CD4-positive, CD25-positive, alpha-beta regulatory T cell (primary cell): Measurements from ENCODE around the gene PRSS21. TPM values are rescaled to one million over a fixed set of nuclear protein-coding genes. Genes with fewer than 3 reads are reported as not detected.

ENCODE experiments used
- ATAC-seq, 2 donors: fragments of 150-1000 bp; cut with Tn5 transposase; one replicate each; pipeline ENCODE4 v1.10.0; 2021; ENCODE audit warnings: low read depth in 2 of 2, moderate number of reproducible peaks in 2 of 2, moderate library complexity in 1 of 2
- DNase-seq, 3 donors: peaks; one replicate each; pipeline versions ENCODE4 v3.0.0 to v3.0.0-alpha.2; 2012 to 2022; ENCODE audit warnings: mixed read lengths in 1 of 3
- H3K27ac ChIP-seq: one replicate; pipeline ENCODE4 v1.7.0; 2013; ENCODE audit warnings: mild to moderate bottlenecking, low read length; ENCODE audit not compliant: insufficient read depth, poor library complexity, severe bottlenecking
- H3K27me3 ChIP-seq: one replicate; pipeline ENCODE4 v1.7.0; 2013; ENCODE audit warnings: low read length; ENCODE audit not compliant: control insufficient read depth, insufficient read depth
- H3K36me3 ChIP-seq: one replicate; pipeline ENCODE4 v1.7.0; 2013; ENCODE audit warnings: mild to moderate bottlenecking, low read length, moderate library complexity; ENCODE audit not compliant: control insufficient read depth, insufficient read depth
- H3K4me1 ChIP-seq: 2 replicates; pipeline ENCODE4 v1.7.0; 2013; ENCODE audit warnings: mild to moderate bottlenecking, low read length; ENCODE audit not compliant: insufficient read depth, control insufficient read depth, poor library complexity, severe bottlenecking
- H3K4me3 ChIP-seq: one replicate; pipeline ENCODE4 v1.7.0; 2013; ENCODE audit warnings: low read depth, mild to moderate bottlenecking, low read length, moderate library complexity
- H3K9me3 ChIP-seq, 2 experiments: 1 replicate in 1 of 2; 2 replicates in 1 of 2; pipeline ENCODE4 v1.7.0; 2013; ENCODE audit warnings: low read length in 2 of 2, mild to moderate bottlenecking in 1 of 2, moderate library complexity in 1 of 2; ENCODE audit not compliant: control insufficient read depth in 2 of 2
- H3K27ac Mint-ChIP-seq, 3 donors: one replicate each; pipeline ENCODE4 v1.8.0; 2020 to 2022; ENCODE audit warnings: mild to moderate bottlenecking in 3 of 3, mixed read lengths in 3 of 3, moderate library complexity in 2 of 3
- H3K27me3 Mint-ChIP-seq: one replicate; pipeline ENCODE4 v1.8.0; 2022; ENCODE audit warnings: mild to moderate bottlenecking, mixed read lengths
- H3K36me3 Mint-ChIP-seq: one replicate; pipeline ENCODE4 v1.8.0; 2020; ENCODE audit warnings: mixed read lengths
- H3K4me1 Mint-ChIP-seq, 4 donors: one replicate each; pipeline ENCODE4 v1.8.0; 2020 to 2022; ENCODE audit warnings: mixed read lengths in 4 of 4, mild to moderate bottlenecking in 1 of 4
- H3K4me3 Mint-ChIP-seq, 4 donors: one replicate each; pipeline ENCODE4 v1.8.0; 2020 to 2022; ENCODE audit warnings: mild to moderate bottlenecking in 4 of 4, mixed read lengths in 4 of 4, moderate library complexity in 3 of 4
- H3K9me3 Mint-ChIP-seq, 7 donors: one replicate each; pipeline ENCODE4 v1.8.0; 2020 to 2022; ENCODE audit warnings: mixed read lengths in 7 of 7, mild to moderate bottlenecking in 3 of 7, moderate library complexity in 2 of 7
- polyA plus RNA-seq, 4 donors: library from polyadenylated mRNA; unstranded; fragments of 300-500 nt; fragmentation: Illumina TruSeq; gene quantifications; one replicate each; pipeline ENCODE4 v1.2.3, GENCODE V29; 2021
- total RNA-seq: library from RNA; stranded (reverse); gene quantifications from one replicate; pipeline ENCODE4 v1.2.3, GENCODE V29; 2022

Gene PRSS21
- total and polyA plus RNA-seq, 5 donors from 2014 or later: 0.43 to 8.4 (median 4.1) TPM; not detected in 1

DNA sequence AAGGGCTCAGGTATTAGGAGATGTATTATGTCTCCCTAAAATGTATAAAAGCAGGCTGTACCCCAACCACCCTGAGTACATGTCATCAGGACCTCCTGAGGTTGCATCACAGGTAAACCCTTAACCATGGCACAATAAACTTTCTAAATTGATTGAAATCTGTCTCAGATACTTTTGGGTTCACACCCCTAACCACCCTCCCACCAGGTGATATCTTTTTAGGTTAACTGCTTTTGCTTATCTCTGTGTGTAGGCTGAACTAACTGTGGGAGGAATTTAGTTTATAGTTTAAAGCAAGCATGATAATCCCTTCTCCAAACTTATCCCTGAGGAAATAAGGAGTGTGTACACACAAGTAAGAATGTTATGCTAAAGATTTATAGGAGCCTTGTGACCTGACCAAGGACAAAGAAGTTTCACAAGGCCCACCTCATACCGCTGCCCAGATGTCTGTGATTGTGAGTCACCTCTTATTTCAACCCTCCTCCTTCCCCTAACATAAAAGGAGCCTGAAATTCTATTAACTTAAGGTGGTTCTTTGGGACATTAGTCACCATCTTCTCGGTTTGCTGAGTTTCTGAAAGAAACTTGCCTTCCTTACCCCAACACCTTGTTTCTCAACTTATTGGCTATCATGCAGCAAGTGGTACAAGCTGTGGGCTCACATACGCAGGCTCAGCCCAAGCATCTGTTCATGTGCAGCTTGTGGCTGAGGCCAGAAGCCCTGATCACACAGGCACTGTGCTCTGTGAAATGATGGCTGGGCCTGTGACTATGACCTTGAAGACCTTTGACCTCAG lies 29.7 kb downstream of the PRSS21 start:
- peak in 1 of 2 donors; percentile 11 for ATAC-seq
- Mint-ChIP-seq H3K27me3 (peaks cover 21% of the 10 kb centered on the region), H3K36me3 (no peaks in the 10 kb centered on the region), H3K4me1 (peaks cover 0 to 23% (median 7%) of the 10 kb centered on the region in 4 donors), H3K9me3 (no peaks in the 10 kb centered on the region), H3K4me3 (no peak overlapping the region), H3K27ac (no peak overlapping the region)
- Histone ChIP-seq H3K36me3 (no peaks in the 10 kb centered on the region), H3K9me3 (no peaks in the 10 kb centered on the region), H3K4me1 (peaks cover 11% of the 10 kb centered on the region), H3K27me3 (no peaks in the 10 kb centered on the region), H3K4me3 (no peak overlapping the region), H3K27ac (no peak overlapping the region)
- no peak for DNase-seq

DNA sequence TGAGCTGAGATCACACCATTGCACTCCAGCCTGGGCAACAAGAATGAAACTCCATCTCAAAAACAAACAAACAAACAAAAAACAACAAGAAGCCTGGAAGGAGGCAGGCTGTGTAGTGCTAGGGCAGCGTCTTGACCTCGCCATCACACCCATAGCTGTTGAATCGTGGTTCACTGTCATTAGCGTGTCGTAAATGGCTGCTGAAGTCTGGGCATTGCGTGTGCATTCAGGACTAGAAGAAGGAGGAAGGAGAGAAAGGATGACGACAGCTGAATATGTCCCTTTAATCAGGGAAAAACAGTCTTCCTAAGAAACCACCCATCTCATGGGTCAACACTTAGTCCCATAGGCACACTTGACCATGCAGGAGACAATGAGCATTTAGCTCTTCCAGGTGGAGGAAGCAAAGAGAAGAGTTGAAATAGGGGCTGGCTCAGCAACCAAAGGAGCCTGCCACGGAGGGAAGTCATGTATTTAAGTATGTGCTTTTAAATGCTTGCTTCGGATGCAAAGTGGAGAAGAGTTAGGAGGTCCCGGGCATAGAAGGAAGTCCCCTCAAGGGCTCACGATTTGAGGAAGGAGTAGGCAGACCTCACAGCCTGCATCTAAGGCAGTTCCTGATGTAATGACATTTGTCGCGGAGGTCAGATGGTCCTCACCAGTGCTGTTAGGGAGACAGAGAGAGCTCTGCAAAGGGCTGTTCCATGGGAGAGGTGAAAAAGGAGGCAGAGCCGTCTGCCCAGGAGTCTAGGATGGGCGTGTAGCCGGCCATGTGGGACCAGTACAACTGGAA lies 32.1 kb downstream of the PRSS21 start:
- Mint-ChIP-seq H3K4me3 (peak overlapping the region in 1 of 4 donors; percentile 27), H3K4me1 (peaks cover 0 to 4% (median under 1%) of the 10 kb centered on the region in 4 donors), H3K9me3 (peaks cover 0 to 3% (median 0%) of the 10 kb centered on the region in 7 donors), H3K36me3 (peaks cover under 1% of the 10 kb centered on the region), H3K27me3 (peaks cover 22% of the 10 kb centered on the region), H3K27ac (peak overlapping the region in 2 of 3 donors; percentile 62 to 77)
- no peak overlapping the region for H3K27ac ChIP-seq
- no peaks in the 10 kb centered on the region for H3K36me3 ChIP-seq
- H3K9me3 ChIP-seq: peaks cover 0 to 3% of the 10 kb centered on the region in 2 experiments
- no peak for ATAC-seq
- no peak overlapping the region for H3K4me3 ChIP-seq
- H3K27me3 ChIP-seq: no peaks in the 10 kb centered on the region
- H3K4me1 ChIP-seq: no peaks in the 10 kb centered on the region
- no peak for DNase-seq

DNA sequence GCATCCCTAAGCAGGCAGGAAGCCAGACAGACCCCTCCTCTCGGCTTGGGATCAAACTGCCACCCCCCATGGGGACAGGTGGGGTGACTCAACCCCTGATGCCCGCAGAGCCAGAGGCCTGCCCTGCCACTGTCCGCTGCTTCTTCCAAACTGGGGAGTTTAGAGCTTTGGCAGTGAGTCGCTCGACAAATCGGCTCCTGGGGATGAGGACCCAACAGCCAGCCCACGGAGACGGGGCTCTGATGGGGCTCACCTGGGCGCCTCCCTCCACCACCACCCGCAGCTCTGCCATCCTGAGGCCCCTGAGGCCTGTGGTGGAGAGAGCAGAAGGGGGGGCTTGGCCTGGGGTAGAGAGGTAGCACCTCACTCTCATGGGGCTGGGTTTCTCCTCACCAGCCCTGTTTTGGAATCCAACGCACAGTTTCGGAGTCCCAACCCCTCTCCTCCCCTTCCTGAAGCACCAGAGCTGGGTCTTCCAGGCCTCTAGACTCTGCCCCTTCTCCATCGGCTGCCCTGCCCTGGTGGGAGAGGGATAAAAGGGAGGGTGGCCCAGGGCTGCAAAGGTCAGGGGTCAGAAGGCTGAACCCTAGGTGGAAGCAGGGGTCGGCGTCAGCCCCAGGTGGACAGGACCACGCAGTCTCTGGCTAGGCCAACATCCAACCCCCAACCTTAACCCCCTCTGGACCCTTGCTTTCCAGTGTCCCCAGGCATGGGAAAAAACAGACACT lies 35.1 kb downstream of the PRSS21 start:
- H3K36me3 ChIP-seq: no peaks in the 10 kb centered on the region
- no peaks in the 10 kb centered on the region for H3K4me1 ChIP-seq
- Mint-ChIP-seq H3K9me3 (peaks cover 0 to 9% (median 6%) of the 10 kb centered on the region in 7 donors), H3K4me1 (no peaks in the 10 kb centered on the region), H3K4me3 (no peak overlapping the region), H3K36me3 (peaks cover 6% of the 10 kb centered on the region), H3K27ac (no peak overlapping the region), H3K27me3 (peaks cover 27% of the 10 kb centered on the region)
- H3K9me3 ChIP-seq: peaks cover 2 to 10% of the 10 kb centered on the region in 2 experiments
- no peak overlapping the region for H3K27ac ChIP-seq
- DNase-seq (no peak), ATAC-seq (no peak)
- no peak overlapping the region for H3K4me3 ChIP-seq
- no peaks in the 10 kb centered on the region for H3K27me3 ChIP-seq

DNA sequence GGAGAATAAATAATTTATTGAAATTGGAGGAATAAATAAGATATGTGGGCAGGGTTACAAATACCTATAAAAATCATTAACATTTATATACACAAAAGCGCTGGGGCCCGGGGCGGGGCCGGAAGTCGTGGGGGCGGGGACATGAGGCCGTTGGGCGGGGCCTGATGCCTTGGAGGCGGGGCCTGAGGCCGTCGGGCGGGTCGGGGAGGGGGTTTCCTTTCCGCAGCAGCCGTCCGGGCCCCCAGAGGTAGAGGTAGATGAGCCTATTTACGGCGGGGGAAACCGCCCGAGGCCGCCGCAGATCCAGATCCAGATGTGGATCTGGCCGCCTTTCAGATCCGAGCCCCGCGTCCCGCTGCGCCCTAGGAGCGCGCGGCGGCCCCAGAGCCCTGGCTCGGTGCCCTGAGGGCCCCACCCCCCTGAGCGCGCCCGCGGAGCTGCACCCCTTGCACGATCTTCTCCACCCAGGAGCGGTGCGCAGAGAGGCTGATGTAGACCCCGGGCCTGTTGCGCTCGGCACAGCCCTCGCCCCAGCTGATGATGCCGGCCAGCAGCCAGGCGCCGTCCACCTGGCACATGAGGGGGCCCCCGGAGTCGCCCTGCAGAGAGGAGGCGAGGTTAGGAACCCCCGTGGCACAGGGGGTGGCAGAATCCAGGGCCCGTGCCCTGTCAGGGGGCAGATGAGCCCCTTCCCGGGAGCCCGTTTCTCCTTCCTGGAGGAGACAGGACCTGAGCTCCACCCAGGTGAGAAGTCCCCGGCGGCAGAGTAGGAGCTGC lies 35.9 kb downstream of the PRSS21 start:
- Mint-ChIP-seq H3K27me3 (peaks cover 32% of the 10 kb centered on the region), H3K36me3 (peaks cover 6% of the 10 kb centered on the region)
- no peak for DNase-seq

DNA sequence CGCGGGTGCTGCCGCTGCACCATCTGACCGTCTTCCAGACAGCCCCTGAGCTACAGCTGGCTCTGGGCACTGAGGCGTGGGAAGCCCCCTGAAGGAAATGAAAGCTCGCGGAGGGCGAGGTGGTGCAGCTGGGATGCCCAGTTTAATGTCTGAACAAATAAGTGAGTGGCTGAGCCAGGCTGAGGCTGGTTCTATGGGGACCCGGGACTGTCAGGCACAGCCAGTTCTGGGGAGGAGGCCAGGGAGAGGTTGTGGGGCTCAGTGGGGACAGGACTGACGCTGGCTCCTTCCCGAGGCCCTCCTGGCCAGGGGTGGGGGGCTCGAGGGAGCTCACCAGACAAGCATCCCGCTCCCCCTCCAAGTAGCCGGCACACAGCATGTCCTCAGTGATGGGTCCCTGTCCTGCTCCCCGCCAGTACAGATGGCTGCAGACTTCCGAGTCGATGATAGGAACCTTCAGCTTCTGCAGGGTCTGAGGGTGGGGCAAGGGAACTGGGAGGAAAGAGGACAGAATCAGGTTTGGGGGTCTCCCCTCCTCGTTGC lies 36.6 kb downstream of the PRSS21 start:
- H3K36me3 Mint-ChIP-seq: peaks cover 6% of the 10 kb centered on the region
- DNase-seq (no peak), ATAC-seq (no peak)
- H3K27me3 Mint-ChIP-seq: peaks cover 27% of the 10 kb centered on the region
- H3K9me3 Mint-ChIP-seq: peaks cover 0 to 9% (median 6%) of the 10 kb centered on the region in 7 donors
- Histone ChIP-seq H3K27me3 (no peaks in the 10 kb centered on the region), H3K36me3 (no peaks in the 10 kb centered on the region), H3K27ac (no peak overlapping the region), H3K4me3 (no peak overlapping the region), H3K9me3 (peaks cover 2 to 10% of the 10 kb centered on the region in 2 experiments), H3K4me1 (peaks cover 13% of the 10 kb centered on the region)
- peaks cover 0 to 5% (median under 1%) of the 10 kb centered on the region in 4 donors for H3K4me1 Mint-ChIP-seq
- H3K27ac Mint-ChIP-seq: no peak overlapping the region
- no peak overlapping the region for H3K4me3 Mint-ChIP-seq

More for the DNA sequence above, 35.9 kb downstream of the PRSS21 start:
- H3K36me3 ChIP-seq: no peaks in the 10 kb centered on the region
- Mint-ChIP-seq H3K9me3 (peaks cover 0 to 9% (median 6%) of the 10 kb centered on the region in 7 donors), H3K4me3 (no peak overlapping the region), H3K27ac (no peak overlapping the region), H3K4me1 (peaks cover 0 to 4% (median under 1%) of the 10 kb centered on the region in 4 donors)
- H3K4me1 ChIP-seq: peaks cover 6% of the 10 kb centered on the region
- peaks cover 2 to 10% of the 10 kb centered on the region in 2 experiments for H3K9me3 ChIP-seq
- H3K27ac ChIP-seq: no peak overlapping the region
- no peaks in the 10 kb centered on the region for H3K27me3 ChIP-seq
- no peak for ATAC-seq
- H3K4me3 ChIP-seq: no peak overlapping the region

DNA sequence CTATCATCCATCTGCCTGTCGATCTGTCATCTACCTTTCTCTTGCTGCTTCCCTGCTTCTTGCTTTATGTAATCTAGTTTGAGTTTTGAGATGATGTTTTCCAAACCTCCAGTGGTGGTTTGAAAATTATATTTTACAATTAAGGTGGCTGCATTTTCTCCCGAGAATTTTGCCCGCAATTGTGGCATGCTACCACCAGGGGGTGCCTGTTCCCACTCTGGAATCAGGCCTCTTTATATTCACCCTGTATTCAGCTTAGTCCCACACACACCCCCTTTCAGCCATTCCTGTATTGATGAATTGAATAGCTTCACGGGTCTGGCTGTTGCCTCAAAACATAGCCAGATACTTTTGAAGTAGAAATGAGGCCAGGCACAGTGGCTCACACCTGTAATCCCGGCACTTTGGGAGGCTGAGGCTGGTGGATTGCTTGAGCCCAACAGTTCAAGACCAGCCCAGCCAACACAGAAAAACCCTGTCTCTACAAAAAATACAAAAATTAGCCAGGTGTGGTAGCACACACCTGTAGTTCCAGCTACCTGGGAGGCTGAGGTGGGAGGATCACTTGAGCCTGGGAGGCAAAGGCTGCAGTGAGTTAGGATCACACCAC lies 37.8 kb downstream of the PRSS21 start:
- Mint-ChIP-seq H3K27me3 (peaks cover 22% of the 10 kb centered on the region), H3K27ac (peak overlapping the region in 1 of 3 donors; percentile 28), H3K9me3 (peaks cover 0 to 9% (median 6%) of the 10 kb centered on the region in 7 donors), H3K36me3 (peaks cover 6% of the 10 kb centered on the region), H3K4me1 (peaks cover 0 to 8% (median under 1%) of the 10 kb centered on the region in 4 donors), H3K4me3 (no peak overlapping the region)
- ATAC-seq: no peak
- Histone ChIP-seq H3K27ac (no peak overlapping the region), H3K4me1 (peaks cover 13% of the 10 kb centered on the region), H3K4me3 (no peak overlapping the region), H3K36me3 (no peaks in the 10 kb centered on the region), H3K9me3 (peaks cover 2 to 10% of the 10 kb centered on the region in 2 experiments), H3K27me3 (no peaks in the 10 kb centered on the region)
- DNase-seq: no peak
